ENCODE results near the gene SLC41A3.

Gene SLC41A3

GRCh38 chr3:126119008-126119675 is 35.2 kb upstream of the SLC41A3 start:
- no peak for DNase-seq

GRCh38 chr3:126118591-126118990 is 34.7 kb upstream of the SLC41A3 start:
- no peak for DNase-seq

GRCh38 chr3:126117786-126118185 is 33.9 kb upstream of the SLC41A3 start:
- no peak for DNase-seq

GRCh38 chr3:126117212-126117611 is 33.3 kb upstream of the SLC41A3 start:
- DNase-seq, result no peak

GRCh38 chr3:126116526-126116925 is 32.6 kb upstream of the SLC41A3 start:
- no peak for DNase-seq

GRCh38 chr3:126114443-126115386 is 30.8 kb upstream of the SLC41A3 start:
- no peak for DNase-seq

GRCh38 chr3:126113733-126114442 is 30.0 kb upstream of the SLC41A3 start:
- DNase-seq, result no peak

GRCh38 chr3:126113238-126113555 is 29.3 kb upstream of the SLC41A3 start:
- DNase-seq, result no peak

- no peak for DNase-seq
Measured at GRCh38 chr3:126112531-126113237, 28.8 kb upstream of the SLC41A3 start.

GRCh38 chr3:126111566-126112475 is 27.9 kb upstream of the SLC41A3 start:
- no peak for DNase-seq

GRCh38 chr3:126111126-126111551 is 27.2 kb upstream of the SLC41A3 start:
- no peak for DNase-seq

GRCh38 chr3:126110431-126111125 is 26.7 kb upstream of the SLC41A3 start:
- no peak for DNase-seq

GRCh38 chr3:126109880-126110235 is 25.9 kb upstream of the SLC41A3 start:
- no peak for DNase-seq

GRCh38 chr3:126109146-126109879 is 25.4 kb upstream of the SLC41A3 start:
- DNase-seq, result no peak

- DNase-seq, result no peak
Measured at GRCh38 chr3:126108676-126109050, 24.7 kb upstream of the SLC41A3 start.

- no peak for DNase-seq
Measured at GRCh38 chr3:126107957-126108675, 24.2 kb upstream of the SLC41A3 start.

GRCh38 chr3:126107203-126107939 is 23.4 kb upstream of the SLC41A3 start:
- no peak for DNase-seq

- no peak for DNase-seq
Measured at GRCh38 chr3:126106336-126107202, 22.6 kb upstream of the SLC41A3 start.

All from effector CD4-positive, alpha-beta T cell (primary cell).